ENCODE data around the gene FDX1. TPM values are rescaled to one million over a fixed set of nuclear protein-coding genes. Genes with fewer than 3 reads are reported as not detected.

The FDX1 gene
- total RNA-seq, result 11.6 TPM

GRCh38 chr11:110429731-110430266 is at the start of gene FDX1:
Gene FDX1 (plus strand): TSS chr11:110429948. CDS start chr11:110430121, 173 bp downstream.

Other genes starting within 250 kb of the FDX1 start
- 74.5 TPM for gene RDX, start 133.3 kb upstream of the FDX1 start, total RNA-seq